Limb (tissue), 2 donors: ENCODE measurements around the gene C1GALT1.
"Not testable (repeated sequence)": the region's sequence is repeated elsewhere in the genome, so short reads cannot be mapped to it uniquely, and the experiment has no call there.

Experiments
- DNase-seq, 2 donors: peaks; one replicate each; pipeline ENCODE4 v3.0.0-alpha.2; 2016; ENCODE audit errors: extremely low spot score in 2 of 2

Gene C1GALT1

DNA sequence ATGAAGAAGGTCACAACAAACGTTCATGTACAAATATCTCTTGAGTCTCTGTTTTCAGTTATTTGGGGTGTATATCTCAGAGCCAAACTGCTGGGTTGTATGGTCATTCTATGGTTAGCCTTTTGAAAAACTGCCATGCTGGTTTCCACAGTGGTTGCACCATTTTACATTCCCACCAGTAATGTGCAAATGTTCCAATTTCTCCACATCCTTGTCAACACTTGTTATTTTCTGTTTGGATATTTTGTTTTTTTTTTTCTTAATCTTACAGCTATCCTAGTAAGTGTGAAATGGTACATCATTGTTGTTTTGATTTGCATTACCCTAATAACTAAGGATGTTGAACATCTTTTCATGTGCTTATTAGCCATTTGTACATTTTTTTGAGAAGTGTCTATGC lies 13.0 kb upstream of the C1GALT1 start:
- DNase-seq = no peak

DNA sequence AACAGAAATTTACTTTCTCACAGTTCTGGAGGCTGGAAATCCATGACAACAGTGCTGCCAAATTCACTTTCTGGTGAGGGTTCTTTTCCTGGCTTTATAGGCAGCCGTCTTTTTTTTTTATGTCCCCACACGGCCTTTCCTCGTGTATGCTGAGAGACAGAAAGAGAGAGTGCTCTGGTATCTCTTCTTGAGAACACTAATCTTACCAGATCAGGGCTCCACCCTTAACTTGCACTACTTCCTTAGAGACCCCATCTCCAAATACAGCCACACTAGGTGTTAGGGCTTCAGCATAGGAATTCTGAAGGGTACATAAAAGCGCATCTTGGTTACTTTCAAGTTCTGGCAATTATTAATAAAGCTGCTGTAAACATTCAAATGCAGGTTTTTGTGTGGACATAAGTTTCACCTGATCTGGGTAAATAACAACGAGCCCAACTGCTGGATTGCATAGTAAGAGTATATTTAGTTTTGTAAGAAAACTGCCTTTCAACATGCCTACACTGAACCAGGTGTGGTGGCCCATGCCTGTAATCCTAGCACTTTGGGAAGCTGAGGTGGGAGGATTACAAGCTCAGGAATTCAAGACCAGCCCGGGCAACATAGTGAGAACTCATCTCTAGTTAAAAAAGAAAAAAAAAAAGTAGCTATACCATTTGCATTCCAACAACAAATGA lies 8.2 kb upstream of the C1GALT1 start:
- DNase-seq = no peak

DNA sequence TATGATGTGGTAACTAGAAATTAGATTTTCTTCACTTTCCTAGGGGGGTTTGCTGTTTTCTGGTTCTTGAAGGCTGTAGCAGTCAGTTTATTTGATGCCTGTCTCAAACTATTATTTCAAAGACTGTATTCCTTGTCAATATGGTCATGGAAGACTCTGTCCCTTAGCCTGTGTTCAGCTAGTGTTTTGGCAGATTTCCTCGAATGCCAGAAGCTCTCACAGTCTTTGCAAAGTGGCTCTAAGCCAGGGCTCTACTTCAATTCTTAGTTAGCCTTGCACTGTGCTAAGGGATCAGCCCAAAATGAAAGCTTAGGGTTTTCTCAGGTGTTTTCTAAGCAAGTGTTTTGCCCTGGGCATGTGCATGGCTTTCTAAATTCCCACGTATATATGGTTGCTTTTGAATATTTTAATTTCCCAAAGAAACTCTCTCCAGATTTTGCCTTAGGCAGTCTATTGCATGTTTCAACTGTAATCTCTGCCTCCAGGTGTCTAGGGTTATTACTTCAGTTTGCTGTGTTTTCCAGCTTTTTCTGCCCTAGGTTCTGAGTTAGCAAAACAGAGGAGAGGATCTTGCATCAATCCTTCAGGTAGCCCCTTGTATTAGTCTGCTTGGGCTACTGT lies 7.2 kb upstream of the C1GALT1 start:
- DNase-seq = no peak

DNA sequence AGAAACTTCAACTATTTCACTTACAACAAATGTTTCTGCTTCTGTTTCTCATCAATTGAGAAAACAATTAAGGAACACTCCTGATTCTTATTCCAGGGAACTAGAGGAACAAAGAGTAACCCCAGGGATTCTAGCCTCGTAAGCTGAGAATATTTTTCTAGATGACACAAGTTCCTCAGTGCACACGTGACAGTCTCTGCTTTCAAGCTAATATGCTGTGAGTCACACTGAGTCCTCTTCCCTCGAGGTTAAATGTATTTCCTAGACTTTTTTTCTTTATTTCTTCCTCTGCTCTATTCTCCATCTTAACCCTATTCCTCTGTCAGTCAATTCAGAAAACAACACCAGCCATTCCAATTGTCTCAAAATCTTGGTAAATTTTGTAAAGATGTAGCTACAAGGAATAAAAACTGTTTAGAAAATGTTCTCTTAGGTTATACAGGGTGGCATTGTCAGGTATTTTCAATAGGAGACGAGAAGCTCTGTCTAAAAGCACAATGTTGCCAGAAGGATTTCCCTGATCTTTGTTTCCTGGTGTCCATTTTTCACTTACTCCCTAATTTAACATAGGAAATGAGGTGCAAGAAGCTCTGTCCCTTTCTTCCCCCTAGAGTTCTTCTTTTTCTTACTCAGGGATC lies 5.8 kb upstream of the C1GALT1 start:
- DNase-seq = no peak

DNA sequence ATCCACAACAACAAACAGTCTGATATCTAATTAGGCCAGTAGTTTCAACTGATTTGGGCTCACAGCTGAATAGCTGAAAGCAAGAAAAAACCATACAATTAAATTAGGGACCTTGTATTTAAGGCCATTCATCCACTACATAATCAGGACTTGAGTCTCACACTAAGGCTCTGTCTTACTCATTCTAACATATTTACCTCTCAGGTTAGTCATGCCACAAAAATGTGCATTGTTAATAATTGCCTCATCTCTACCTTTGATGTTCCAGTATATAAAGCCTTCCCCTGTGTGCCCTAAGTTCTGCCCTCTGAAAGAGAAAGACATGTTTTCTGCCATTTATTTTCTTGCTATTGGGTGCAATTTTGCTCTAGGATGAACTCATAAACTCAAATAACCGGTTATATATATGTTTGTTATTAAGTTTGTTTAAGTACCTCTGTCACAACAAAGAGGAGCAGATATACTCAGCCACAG lies 5.3 kb upstream of the C1GALT1 start:
- no peak for DNase-seq

DNA sequence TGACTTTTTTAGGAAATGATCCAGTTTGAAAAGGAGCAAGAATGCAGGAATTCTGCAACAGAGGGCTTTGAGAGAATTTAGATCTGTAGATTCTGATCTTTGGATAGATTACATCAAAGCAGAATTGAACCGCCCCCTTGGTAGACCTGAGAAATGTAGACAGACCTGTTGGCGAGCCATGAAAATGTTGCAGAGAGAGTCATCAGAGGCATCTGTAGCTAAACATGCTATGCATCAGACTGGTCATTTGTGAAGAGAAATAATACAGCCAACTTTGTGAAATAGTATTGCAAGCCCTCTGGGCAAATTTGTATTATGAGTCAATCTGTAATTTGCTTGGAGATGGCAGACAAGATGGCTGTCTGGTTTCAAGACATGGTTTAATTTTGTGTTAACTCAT lies 4.3 kb upstream of the C1GALT1 start:
- no peak for DNase-seq

DNA sequence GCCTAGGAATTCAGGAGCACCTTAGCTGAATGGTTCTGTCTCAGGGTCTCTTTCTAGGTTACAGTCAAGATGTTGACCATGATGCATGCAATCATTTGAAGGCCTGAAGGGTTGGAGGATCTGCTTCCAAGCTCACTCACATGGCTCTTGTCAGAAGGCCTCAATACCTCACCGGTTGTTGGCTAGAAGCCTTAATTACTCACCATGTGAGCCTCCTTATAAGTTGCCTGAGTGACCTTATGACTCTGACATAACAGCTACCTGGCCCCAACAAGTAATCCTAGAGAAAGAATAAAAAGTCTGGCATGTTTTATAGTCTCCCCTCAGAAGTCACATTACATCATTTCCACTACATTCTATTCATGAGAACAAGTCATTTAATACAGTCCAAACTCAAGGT lies 3.4 kb upstream of the C1GALT1 start:
- DNase-seq = no peak

DNA sequence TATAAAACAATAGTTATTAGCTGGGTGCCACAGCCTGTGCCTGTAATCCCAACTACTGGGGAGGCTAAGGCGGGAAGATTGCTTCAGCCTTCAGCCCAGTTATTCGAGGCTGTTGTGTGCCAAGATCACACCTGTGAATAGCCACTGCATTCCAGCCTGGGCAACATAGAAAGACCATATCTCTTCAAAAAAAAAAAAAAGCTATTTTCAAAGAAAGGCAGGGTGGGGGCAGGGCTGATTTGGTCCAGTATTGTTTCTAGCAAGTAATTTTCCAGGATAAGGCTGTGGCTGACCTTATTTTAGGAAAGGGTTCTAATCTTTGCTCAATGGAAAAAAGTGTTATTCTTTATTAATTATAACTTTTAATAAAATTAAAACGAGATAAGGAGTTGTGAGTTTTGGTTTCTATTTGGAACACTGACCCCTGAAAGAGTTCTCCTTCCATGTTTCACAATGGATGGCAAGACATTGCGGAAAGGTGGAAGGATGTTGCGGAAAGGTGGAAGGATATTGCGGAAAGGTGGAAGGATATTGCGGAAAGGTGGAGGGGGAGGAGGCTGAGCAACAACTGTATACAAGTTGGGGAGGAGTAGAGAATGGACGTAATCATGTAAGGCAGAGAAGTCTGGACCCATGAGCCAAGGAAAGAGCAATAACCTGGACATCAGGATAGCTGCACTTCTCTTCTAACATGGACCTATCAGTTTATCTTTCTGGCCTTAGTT lies 1.5 kb upstream of the C1GALT1 start:
- DNase-seq = no peak

DNA sequence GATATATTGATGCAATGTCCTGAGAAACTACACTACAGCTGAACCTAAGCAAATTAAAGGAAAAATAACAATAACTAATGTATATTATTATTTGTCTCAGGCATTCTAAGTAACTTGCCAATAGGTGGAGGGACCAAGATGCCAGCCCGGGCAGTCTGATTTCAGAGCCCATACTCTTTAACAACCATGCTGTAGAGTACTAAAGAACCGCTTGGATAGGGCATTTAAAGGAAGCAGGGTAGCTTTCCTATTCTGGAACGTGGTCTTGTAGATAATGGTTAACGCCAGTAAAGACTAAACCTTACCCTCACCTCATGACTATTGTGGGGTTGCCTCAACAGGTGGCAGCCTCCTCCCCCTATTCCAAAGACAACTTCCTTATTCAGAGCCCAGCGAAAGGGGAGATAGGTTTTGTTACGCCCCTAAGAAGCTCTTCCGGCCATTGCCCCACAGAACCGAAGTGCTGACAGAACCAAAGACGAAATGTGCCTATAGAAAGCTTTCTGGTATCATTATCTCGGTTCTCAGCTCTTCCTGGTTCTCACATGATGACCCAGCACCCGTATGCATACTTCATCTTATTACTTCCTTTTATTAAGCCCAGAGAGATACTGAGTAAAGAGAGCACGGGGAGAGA lies 707 bp upstream of the C1GALT1 start:
- DNase-seq = peak in 1 of 2 donors; percentile 53

DNA sequence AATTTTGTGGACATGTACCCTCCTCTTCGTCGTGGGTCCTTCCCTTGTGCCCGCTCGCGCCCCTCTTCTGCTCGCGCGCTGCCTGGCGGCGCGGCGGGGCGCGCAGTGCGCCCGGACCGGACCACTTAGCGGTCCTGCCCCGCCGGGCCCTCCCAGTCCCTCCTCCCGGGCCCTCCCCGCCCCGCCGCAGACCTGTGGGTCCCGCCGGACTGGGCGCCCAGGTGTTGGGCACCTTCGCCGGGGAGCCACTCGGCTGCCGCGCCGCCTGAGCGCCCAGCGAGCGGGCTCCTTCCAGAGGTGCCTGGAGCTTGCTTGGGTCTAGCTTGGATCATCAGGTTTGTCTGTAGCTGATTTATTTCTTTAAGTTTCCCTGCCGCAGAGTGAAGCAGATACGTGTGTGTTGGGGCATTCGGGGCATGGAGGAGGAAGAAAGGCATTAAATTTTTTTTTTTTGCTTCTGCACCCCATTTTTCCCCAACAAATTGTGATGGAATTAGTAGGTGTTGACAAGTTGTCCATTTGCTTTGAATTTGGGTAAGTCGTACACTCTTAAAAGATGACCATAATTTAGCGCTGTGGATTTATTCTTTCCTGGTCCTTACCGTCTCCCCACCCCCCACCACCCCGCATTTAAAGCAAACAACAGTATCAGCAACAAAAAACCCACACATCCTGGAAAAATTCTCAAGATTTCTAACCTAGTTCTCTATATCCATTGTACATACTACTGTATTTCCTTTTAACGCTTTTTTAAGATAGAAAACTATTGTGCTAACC lies 905 bp downstream of the C1GALT1 start:
- DNase-seq = peak in 1 of 2 donors; percentile 70

DNA sequence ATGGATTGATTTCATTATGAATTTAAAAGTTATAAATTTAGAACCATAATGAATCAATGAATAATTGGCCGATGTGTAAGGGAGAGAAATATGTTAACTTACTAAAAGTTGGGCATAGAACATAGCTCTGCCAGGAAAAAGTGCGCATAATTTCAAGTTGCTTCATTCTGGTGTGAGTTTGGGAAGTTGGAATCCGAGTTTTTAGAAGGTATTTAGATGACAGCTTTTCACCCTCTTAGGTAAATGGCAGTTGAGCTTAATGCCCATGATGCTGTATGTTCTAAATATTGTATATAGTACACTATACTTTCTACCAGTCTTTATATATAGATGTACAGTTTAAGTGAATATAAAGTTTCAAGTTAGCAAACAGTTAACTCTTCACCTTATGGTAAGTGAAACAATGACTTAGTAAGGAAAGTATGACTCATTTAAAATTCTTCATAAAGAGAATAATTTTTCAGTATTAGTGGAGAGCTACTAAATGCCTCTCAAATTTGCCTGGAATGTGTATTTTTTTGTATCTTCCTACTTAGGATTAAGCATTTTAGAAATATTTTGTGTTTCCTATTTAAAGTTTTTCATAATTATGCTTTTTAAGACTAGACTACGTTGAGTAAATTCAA lies 1.6 kb downstream of the C1GALT1 start:
- no peak for DNase-seq

DNA sequence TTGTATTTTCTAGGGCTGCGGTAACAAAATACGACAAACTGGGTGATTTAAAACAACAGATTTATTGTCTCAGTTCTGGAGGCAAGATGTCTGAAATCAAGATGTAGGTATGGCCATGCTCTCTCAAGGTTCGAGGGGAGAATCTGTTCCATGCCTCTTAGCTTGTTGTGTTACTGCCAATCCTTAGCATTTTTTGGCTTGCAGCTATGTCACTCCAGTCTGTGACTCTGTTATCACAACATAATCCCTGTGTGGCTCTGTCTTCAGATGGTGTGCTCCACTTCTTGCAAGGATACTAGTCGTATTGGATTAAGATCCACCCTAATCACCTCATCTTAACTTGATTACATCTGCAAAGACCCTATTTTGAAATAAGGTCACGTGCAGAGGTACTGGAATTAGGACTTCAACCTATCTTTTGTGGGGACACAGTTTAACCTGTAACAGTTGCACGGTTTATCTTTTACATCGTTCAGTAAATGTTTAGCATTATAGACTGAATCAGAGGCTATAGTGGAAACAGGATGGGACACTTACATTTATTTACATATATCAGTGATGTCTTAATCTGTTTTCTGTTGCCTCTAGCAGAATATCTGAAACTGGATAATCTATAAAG lies 3.1 kb downstream of the C1GALT1 start:
- DNase-seq = no peak

DNA sequence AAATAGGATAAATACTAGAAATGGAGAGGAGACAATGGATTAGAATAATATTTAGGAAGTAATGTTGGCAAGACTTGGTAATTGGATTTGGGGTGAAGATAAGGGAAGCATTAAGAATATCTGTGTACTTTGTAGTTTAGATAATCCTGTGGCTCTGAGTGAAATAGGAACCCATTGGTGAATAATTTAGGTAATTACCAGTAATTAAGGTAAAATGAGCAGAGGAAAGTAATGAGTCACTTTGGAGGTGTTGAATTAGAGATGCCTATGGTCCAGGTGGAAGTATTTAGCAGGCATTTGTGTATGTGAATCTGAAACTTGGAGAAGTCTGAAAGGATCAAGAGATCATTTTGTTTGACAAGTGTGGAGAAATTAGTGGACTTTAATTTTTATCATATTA lies 5.7 kb downstream of the C1GALT1 start:
- DNase-seq = no peak

DNA sequence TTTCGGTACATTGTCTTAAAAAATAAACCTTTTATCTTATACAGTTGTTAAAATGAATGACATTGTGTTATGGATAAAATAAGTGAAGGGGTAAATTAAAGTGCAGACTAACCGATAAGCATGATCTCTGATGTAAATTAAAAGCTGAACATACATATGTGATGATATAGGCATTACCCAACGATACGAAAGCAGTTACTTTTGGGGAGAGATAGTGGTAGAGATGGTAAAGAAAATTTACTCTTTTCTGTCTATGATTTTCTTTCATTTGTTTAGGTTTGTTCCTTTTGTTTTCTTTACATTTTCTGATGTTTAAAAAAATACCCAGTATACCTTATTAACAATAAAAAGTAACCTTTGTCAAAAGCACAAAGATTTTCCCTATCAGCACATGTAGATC lies 6.4 kb downstream of the C1GALT1 start:
- DNase-seq = no peak

DNA sequence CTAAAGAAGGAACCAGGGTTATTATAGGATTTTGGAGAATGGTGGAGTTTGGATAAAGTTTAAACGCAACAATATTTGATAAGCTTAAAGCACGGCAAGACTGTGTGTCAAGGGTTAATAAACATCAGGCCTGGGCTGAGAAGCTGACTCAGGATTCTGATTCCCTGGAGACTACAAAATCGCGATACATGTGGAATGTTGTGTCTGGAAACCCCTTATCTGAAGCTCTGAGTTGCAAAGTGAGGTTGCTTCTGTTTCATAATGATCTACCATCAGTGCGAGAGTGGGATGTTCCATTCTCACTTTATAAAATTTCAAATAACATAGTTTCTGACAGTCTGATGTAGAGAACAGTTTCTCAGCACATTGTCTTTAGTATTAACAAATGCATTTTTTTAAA lies 7.8 kb downstream of the C1GALT1 start:
- no peak for DNase-seq

DNA sequence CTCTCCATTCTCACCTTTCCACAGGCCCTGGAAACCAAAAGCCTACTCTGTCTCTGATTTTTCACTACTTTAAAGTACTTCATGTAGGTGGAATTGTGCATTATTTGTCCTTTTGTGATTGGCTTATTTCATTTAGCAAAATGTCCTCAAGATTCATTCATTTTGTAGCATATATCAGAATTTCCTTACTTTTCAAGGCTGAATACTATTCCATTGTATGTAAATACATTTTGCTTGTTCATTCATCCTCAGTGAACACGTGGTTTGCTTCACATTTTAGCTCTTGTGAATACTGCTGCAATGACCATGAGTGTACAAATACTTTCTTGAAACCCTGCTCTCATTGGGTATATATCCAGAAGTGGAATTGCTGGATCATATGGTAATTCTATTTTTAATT lies 8.8 kb downstream of the C1GALT1 start:
- DNase-seq = no peak

DNA sequence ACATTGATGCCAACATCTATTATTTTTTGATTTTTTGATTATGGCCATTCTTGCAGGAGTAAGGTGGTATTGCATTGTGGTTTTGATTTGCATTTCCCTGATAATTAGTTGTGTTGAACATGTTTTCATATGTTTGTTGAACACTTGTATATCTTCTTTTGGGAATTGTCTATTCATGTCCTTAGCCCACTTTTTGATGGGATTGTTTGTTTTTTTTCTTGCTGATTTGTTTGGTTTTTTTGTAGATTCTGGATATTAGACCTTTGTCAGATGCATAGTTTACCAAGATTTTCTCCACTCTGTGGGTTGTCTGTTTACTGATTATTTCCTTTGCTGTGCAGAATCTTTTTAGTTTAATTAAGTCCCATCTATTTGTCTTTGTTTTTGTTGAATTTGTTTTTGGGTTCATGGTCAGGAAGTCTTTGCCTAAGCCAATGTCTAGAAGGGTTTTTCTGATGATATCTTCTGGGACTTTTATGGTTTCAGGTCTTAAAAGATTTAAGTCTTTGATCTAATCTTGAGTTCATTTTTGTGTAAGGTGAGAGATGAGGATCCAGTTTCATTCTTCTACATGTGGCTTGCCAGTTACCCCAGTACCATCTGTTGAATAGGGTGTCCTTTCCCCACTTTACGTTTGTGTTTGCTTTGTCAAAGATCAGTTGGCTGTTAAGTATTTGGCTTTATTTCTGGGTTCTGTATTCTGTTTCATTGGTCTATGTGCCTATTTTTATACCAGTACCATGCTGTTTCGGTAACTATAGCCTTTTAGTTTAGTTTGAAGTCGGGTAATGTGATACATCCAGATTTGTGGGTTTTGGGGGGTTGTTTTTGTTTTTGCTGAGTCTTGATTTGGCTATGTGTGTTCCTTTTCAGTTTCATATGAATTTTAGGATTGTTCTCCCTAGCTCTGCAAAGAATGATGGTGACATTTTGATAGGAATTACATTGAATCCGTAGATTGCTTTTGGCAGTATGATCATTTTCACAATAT lies 10.7 kb downstream of the C1GALT1 start:
- DNase-seq = not testable (repeated sequence)

DNA sequence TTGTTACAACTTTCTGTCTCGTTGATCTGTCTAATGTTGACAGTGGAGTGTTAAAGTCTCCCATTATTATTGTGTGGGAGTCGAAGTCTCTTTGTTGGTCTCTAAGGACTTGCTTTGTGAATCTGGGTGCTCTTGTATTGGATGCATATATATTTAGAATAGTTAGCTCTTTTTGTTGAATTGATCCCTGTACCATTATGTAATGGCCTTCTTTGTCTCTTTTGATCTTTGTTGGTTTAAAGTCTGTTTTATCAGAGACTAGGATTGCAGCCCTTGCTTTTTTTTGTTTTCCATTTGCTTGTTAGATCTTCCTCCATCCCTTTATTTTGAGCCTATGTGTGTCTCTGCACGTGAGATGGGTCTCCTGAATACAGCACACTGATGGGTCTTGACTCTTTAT lies 17.2 kb downstream of the C1GALT1 start:
- not testable (repeated sequence) for DNase-seq

DNA sequence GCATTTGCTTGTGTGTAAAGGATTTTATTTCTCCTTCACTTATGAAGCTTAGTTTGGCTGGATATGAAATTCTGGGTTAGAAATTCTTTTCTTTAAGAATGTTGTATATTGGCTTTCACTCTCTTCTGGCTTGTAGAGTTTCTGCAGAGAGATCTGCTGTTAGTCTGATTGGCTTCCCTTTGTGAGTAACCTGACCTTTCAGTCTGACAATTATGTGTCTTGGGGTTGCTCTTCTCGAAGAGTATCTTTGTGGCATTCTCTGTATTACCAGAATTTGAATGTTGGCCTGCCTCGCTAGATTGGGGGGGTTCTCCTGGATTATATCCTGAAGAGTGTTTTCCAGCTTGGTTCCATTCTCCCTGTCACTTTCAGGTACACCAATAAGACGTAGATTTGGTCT lies 17.9 kb downstream of the C1GALT1 start:
- not testable (repeated sequence) for DNase-seq
